ENCODE data around the gene ABHD2.

GRCh38 chr15:89148126-89148525, 59.9 kb downstream of the ABHD2 start:
- TF ChIP-seq POLR2A (IDR thresholded peaks at IDR 0.05) = no peak
- TF ChIP-seq CTCF (IDR thresholded peaks at IDR 0.05) = no peak

Data from heart left ventricle (tissue), 13 donors.